GM19395 (cell line): ENCODE results near the gene SLC36A3.
"Not testable (repeated sequence)": the region's sequence is repeated elsewhere in the genome, so short reads cannot be mapped to it uniquely, and the experiment has no call there.

Experiments
- ATAC-seq: cut with Tn5 transposase; IDR thresholded peaks from one replicate; pipeline ENCODE4 v1.9.1; 2021; ENCODE audit warnings: mild to moderate bottlenecking, moderate library complexity; ENCODE audit not compliant: unreplicated experiment

Gene SLC36A3

GRCh38 chr5:151240924-151241635, 62.5 kb downstream of the SLC36A3 start:
- no peak for ATAC-seq

DNA sequence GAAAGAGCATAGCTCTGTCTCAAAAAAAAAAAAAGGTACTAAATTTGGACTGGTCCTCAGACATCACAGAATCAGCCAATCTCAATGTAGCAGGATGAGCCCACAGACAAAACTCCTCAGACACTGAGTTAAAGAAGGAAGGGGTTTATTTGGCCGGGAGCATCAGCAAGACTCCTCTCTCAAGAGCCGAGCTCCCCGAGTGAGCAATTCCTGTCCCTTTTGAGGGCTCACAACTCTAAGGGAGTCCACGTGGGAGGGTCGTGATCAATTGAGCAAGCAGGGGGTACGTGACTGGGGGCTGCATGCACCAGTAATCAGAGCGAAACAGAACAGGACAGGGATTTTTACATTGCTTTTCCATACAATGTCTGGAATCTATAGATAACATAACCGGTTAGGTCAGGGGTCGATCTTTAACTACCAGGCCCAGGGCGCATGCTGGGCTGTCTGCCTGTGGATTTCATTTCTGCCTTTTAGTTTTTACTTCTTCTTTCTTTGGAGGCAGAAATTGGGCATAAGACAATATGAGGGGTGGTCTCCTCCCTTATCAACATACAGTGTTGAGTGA, 63.2 kb downstream of the SLC36A3 start:
- not testable (repeated sequence) for ATAC-seq

GRCh38 chr5:151239237-151239861, 64.2 kb downstream of the SLC36A3 start:
- ATAC-seq: peak; percentile 56

DNA sequence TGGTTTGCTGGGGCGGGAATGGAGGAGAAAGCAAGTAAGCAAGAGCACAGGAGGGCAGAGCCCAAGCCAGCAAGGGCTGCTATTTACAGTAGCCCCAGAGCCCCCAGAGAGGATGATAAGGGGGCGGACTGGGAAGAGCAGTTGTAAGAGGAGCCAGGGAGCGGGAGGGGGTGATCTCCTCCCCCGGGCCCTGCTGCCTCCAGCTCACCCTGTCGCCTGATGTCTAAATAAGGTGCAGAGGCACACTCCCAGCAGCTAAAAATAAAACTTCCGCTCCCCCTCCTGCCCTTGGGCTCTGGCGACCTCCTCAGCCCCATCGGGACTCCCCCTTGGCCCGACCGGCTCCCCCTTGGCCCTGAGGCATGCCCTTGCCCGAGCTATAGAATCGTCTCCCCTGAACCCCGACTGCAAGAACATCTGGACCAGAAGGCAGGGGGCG, 65.2 kb downstream of the SLC36A3 start:
- ATAC-seq: peak; percentile 60

DNA sequence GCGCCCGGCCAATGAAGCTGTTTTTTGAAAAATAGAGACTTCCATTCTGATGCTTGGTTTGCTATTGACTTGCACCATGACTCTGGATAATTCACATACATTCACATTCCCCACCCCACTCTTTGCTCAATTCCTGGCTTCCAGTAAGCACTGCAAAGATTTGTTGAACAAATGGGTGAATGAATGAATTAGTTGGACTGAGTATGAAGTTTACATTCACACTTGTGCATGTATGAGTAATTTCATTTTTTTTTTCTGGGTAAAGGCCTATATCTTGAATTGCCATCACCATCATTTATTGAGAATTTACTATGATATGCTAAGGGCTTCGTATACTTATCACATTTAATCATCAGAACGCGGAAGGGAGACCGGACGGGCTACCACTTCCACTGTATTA, 65.9 kb downstream of the SLC36A3 start:
- no peak for ATAC-seq

GRCh38 chr5:151236888-151237287, 66.7 kb downstream of the SLC36A3 start:
- no peak for ATAC-seq

DNA sequence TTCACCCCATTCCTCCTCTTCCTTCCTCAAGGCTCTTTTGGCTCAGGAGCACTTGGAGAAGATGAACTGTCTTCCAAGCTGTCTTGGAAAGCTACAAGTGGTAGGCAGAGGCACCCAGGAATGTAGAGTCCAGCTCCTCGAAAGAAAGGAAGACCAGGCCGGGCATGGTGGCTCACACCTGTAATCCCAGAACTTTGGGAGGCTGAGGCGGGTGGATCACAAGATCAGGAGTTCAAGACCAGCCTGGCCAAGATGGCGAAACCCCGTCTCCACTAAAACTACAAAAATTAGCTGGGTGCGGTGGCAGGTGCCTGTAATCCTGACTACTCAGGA, 68.4 kb downstream of the SLC36A3 start:
- not testable (repeated sequence) for ATAC-seq

DNA sequence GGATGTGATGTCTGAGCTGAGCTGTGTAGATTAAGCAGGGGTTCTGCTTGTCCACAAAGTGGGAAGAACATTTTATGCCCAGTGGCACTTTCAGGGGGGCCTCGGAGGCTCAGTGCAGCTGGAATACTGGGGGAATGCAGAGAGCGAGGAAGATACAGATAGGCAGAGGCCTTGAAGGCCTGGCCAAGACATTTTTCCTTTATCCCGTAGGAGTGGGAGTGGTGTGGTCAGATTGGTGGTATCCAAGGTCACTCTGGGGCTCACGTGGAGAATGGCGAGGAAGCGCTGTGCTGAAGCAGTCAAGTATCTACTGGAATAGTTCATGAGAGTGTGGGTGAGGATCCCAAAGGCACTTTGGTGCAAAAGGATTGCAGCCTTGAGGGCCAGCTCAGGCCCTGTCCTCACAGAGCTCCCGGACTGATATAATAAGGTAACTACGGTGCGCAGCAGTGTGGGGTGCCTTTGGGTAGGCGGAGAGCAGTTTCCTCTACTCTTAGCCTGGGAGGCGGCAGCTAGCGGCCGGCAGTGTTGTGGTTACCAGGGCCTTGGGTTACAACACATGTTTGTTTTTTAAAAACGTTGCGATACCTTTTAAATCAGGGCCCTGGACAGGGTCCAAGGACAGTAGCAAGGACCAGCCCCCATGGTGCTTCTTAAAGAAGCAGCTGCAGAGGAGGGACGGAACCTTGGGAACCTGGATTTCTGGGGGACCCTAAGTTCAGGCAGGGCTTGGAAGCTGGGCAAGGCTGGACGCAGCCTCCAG, 68.9 kb downstream of the SLC36A3 start:
- ATAC-seq: peak; percentile 71

GRCh38 chr5:151233616-151234085, 69.9 kb downstream of the SLC36A3 start:
- peak; percentile 66 for ATAC-seq

DNA sequence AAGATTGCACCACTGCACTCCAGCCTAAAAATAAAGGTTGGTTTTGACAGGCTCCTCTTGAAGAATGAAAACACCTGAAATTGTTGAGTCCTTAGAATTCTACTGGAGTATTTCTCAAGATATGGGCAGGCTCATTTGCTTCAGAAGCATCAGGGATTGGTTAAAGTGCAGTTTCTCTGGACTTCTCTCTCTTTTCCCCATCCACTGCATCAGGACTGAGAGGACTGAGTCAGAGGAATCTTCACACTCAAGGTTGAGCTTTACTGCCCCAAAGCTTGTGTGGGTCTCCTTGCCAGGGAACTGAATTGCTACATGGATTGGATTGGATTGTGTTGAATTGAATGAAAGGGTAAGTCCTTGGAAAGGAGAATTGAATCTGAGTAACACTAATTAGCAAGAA, 72.2 kb downstream of the SLC36A3 start:
- ATAC-seq: no peak

DNA sequence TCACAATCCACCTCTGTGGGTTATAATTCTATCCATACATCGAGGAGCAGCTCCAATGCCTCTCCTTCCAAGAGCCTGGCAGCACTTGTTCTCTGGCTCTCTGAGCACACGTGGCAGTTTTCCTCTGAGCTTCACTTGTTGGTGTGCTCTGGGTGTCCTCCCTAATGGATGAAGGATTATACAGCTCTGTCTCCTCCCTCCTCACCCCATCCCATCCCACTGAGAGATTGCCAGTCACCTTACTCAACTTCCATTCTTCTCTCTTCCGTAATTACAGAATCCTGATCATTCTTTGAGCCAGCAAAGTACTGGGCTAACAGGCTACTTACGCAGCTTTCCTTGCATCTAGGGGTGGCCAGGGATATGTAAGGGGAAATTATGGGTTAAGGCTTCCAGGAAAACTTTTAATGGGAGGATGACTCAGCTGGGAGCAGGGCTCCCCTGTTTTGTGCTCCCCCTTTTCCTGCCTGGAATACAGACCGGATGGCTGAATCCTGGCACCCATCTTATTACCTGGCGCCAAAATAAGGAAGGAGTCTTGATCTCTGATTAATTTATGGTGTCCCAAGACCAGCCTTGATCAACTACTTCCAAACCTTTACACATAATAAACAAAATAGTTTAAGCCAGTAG, 73.4 kb downstream of the SLC36A3 start:
- no peak for ATAC-seq

GRCh38 chr5:151228986-151229385, 74.6 kb downstream of the SLC36A3 start:
- no peak for ATAC-seq

DNA sequence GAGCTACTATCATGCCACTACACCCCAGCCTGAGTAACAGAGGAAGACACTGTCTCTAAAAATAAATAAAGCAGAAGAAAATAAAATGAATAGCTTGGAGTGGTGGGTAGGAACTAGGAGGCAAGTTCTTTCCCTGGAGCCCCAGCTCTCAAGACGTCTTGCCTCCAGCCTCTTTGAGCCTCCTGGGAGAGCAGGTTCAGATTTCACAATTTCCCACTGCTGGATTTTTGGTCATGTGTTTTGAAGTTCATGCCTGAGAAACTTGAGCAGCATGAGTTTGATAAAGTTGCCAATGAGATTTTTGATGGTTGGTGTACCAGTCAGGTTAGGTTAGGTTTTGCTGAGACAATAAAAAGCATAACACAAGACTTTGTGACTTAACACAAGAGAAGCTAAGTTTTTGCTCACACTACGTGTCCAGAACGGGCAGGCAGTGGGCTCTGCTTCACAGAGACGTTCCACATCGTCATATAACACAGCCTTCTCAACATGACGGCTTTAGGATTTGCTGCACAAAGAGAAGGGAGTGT, 75.6 kb downstream of the SLC36A3 start:
- ATAC-seq: no peak
